NCI-H1417 treated with DMSO at 0.1 percent for 48 hours (cell line): ENCODE results near the gene RELL1.

Experiments used
- DNase-seq: peaks from one replicate; lab custom pipeline; 2025; lab: John Stamatoyannopoulos, UW

RELL1 gene

GRCh38 chr4:37597034-37597433 is 89.1 kb downstream of the RELL1 start:
- DNase-seq: no peak

GRCh38 chr4:37595875-37596680 is 90.1 kb downstream of the RELL1 start:
- no peak for DNase-seq

GRCh38 chr4:37594099-37594498 is 92.1 kb downstream of the RELL1 start:
- DNase-seq: no peak

DNA sequence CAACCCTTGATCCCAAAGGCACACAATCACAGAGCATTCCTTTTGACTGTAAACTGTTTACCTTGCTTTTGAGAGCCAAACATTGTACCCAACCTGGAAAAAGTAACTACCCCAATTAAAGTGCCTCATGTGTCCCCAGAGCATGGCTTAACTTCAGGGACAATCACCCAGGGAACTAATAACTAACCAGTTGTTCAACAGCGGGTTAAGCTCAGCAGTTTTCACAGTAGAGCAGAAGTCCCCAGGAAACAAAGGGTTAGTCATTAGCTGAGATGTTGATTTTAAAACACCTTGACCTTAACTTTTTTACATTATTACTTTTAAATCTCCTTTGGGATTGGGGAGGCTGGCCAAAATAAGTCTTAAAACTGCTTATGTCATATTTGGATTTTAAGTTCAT is 94.8 kb downstream of the RELL1 start:
- no peak for DNase-seq

DNA sequence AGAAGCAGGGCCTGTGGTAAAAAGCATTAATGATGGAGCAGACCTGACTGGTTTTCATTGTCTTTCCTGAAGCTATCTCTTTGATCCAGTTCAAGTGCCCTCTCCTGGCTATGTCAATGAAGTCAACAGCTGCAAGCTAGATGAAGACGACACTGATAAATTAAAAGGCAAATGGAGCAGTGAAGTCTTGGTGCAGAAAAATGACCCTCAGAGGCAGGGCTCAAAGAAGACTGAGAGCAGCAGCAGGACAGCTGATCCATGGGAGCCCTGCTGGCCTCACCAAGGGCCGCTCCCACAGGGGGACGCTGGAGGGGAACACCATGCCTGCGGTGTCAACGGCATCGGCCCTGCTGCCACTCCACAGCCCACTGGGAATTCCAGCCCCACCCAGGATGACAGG is 96.2 kb downstream of the RELL1 start:
- DNase-seq: no peak

GRCh38 chr4:37588150-37588549 is 98.0 kb downstream of the RELL1 start:
- DNase-seq: no peak

DNA sequence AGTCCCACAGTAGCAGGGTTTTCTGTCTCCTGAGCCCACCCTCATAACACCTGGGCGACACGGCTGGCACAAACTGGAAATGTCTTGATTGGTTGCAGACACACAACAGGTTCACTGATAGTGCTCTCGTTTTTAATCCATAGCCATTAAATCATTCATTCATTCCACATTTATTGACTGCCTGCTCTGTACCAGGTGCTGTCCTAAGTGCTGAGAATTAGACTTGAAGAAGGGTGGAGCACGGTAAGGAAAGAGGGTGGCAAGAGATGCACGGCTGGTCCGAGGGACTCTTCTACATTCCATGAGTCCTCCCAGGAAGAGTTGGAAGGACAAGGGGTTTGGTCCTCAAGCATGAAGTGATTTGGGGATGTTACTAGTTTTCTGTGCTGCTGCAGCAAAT is 100.0 kb downstream of the RELL1 start:
- no peak for DNase-seq

GRCh38 chr4:37584493-37585060 is 101.6 kb downstream of the RELL1 start:
- DNase-seq: no peak

- no peak for DNase-seq
Measured at GRCh38 chr4:37584071-37584470, 102.1 kb downstream of the RELL1 start.

DNA sequence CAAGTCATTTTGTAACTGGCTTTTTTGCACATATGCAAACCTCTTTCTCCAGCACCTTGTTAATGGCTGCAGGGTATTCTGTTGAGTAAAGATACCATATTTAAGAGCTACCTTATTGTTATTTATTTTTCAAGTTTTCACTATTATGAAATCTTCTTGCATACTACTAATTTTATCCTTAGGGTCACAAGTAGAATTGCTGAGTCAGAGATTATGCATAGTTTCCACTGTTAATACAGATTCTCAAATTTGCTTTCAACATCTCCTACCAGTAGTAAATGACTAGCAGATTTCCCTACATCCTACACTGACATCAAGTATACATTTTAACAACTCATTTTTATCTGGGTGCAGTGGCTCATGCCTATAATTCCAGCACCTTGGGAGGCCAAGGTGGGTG is 112.6 kb downstream of the RELL1 start:
- no peak for DNase-seq

DNA sequence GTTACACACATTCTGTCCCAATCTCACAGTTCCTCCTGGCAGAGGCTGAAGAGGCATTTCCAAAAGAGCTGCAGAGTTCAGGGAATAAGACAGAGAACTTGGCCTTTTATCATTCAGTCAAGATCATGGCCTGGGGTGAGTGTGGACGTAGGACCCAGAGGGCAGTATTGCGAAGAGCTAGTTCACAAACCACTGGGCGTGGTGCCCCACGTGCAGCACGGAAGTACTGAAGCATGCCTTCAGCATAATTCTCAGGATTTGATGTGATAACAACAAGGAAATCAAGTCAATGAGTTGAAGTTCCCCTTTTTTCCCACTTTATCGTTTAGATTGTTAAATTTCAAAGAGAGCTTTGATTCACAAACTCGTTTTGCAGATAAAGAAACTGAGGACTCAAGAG is 117.7 kb downstream of the RELL1 start:
- no peak for DNase-seq

GRCh38 chr4:37567836-37568235 is 118.3 kb downstream of the RELL1 start:
- no peak for DNase-seq

GRCh38 chr4:37562592-37562991 is 123.6 kb downstream of the RELL1 start:
- no peak for DNase-seq

DNA sequence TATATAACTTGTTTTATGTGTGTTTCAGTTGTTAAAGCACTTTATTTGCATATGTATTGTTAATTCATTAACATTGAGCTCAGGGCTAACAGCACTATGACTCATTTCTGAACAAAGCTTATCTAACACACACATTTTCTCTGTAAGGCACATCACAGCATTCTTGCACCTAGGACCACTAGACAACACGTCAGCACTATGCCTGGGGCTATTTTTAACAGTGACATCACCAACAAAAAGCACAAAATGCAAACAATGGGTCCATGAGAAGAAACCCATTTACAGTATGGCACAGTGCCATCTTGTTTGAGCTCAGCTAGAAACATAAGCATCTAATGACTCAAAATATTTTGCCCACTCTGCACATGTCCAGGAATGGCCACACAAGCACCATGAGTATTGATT is 124.4 kb downstream of the RELL1 start:
- no peak for DNase-seq

- DNase-seq: no peak
Measured at GRCh38 chr4:37561196-37561802, 124.9 kb downstream of the RELL1 start.
